Right lobe of liver (tissue), 4 donors: Measurements from ENCODE around the gene GDF9.

Experiments used
- POLR2A ChIP-seq: fragments of 450-650 bp; IDR thresholded peaks from one replicate; pipeline ENCODE4 v1.6.1; 2017; ENCODE audit warnings: antibody characterized with exemption, mild to moderate bottlenecking
- TF ChIP-seq, protein P1 (sequence below), 4 donors: fragments of 200-600 bp in 3 of 4; fragments of 450-650 bp in 1 of 4; IDR thresholded peaks; one replicate each; pipeline versions ENCODE4 v1.5.1 to v1.8.0; 2016 to 2022; ENCODE audit warnings: antibody characterized with exemption in 4 of 4, mild to moderate bottlenecking in 2 of 4
- donor health status: DM: no; HTN: no; CAD: no.
- donor health status: DM: no; HTN: no; CAD: no.
- donor health status: DM: no; HTN: yes; CAD: no.

DNA sequence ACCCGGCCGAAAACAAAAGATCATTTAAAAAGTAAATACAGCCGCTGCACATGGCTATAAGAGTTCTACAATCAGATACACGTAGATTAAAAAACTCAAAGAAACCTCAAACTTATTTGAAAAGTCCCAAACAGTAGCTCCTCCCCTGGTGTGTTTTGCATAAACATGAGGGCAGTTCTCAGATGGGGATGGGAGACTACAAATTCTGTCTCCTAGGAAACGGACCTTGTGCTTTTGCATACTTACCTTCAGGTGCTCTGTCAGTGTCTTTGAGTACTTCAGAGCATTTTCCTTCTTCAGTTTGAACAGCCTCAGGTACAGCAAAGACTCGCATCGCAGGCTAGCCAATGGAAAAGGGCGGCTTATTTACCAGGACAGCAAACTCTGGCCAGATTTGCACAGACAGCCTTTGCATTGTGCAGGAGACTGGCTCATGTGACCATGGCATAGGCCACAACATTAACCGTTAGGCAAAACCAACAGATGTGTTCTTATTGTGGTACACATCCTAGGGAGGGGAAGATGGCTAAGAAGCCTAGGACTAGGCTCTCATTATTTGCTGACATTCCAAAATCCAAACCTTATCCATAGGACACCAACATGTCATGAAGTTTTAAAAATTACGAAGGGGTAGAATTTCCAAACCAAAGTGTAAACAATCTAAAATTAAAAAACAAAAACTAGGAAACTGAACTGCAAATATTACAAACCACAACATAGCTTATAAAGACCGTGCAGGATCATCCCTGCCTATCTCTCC, 20.0 kb upstream of the GDF9 start:
- TF ChIP-seq, protein P1, sequence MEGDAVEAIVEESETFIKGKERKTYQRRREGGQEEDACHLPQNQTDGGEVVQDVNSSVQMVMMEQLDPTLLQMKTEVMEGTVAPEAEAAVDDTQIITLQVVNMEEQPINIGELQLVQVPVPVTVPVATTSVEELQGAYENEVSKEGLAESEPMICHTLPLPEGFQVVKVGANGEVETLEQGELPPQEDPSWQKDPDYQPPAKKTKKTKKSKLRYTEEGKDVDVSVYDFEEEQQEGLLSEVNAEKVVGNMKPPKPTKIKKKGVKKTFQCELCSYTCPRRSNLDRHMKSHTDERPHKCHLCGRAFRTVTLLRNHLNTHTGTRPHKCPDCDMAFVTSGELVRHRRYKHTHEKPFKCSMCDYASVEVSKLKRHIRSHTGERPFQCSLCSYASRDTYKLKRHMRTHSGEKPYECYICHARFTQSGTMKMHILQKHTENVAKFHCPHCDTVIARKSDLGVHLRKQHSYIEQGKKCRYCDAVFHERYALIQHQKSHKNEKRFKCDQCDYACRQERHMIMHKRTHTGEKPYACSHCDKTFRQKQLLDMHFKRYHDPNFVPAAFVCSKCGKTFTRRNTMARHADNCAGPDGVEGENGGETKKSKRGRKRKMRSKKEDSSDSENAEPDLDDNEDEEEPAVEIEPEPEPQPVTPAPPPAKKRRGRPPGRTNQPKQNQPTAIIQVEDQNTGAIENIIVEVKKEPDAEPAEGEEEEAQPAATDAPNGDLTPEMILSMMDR (IDR thresholded peaks at IDR 0.05), result no peak
- TF ChIP-seq POLR2A, result peak; percentile 3
